Epithelial cell of esophagus (primary cell): ENCODE measurements around the gene ACAP3.

Experiments
- DNase-seq: peaks from one replicate; pipeline ENCODE4 v3.0.0; 2010; ENCODE audit warnings: low read depth
- H3K4me3 ChIP-seq: 2 replicates; pipeline ENCODE4 v1.5.1; 2011; ENCODE audit warnings: mild to moderate bottlenecking, low read length, control low read depth
- TF ChIP-seq, protein P1 (sequence below): IDR thresholded peaks from 2 replicates; pipeline ENCODE4 v1.5.1; 2011; ENCODE audit warnings: low read depth, mild to moderate bottlenecking, low read length, control low read depth, inconsistent platforms; ENCODE audit not compliant: insufficient read depth; ENCODE audit errors: missing control alignments

The ACAP3 gene

GRCh38 chr1:1287288-1288110, 20.2 kb downstream of the ACAP3 start:
- TF ChIP-seq, protein P1, sequence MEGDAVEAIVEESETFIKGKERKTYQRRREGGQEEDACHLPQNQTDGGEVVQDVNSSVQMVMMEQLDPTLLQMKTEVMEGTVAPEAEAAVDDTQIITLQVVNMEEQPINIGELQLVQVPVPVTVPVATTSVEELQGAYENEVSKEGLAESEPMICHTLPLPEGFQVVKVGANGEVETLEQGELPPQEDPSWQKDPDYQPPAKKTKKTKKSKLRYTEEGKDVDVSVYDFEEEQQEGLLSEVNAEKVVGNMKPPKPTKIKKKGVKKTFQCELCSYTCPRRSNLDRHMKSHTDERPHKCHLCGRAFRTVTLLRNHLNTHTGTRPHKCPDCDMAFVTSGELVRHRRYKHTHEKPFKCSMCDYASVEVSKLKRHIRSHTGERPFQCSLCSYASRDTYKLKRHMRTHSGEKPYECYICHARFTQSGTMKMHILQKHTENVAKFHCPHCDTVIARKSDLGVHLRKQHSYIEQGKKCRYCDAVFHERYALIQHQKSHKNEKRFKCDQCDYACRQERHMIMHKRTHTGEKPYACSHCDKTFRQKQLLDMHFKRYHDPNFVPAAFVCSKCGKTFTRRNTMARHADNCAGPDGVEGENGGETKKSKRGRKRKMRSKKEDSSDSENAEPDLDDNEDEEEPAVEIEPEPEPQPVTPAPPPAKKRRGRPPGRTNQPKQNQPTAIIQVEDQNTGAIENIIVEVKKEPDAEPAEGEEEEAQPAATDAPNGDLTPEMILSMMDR: no peak
- no peak overlapping the region for H3K4me3 ChIP-seq
- DNase-seq: no peak

DNA sequence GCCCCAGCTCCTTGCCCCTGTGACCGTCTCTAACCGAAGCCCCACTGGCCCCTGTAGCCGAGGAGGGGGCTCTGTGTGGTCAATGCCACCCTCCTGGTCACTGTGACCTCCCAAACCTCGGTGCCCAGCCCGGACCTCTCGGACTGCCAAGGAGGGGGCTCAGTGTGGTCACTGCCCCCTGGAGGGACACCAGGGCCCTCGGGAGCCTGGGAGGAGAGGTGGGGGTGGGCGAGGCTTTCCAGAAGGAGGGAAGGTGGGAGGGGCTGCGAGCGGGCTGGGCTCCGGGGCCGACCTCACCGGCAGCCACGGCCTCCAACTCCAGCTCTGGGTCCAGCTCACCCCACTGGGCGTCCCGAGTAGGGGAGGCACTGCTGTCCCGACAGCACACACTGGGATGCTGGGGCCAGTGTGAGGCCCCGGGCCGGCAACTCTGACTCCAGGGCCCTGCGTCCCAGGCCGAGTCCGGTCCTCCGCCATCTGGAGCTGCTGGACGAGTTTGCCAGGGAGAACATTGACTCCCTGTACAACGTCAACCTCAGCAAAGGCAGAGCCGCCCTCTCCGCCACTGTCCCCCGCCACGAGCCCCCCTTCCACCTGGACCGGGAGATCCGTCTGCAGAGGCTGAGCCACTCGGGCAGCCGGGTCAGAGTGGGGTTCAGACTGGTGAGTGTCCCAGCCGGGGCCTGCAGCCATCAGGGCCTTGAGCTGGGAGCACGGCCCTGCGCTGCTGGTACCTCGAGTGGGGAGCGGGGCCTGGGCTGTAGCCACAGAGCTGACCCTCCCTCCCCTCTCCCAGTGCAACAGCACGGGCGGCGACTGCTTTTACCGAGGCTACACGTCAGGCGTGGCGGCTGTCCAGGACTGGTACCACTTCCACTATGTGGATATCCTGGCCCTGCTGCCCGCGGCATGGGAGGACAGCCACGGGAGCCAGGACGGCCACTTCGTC, 21.1 kb downstream of the ACAP3 start:
- DNase-seq: no peak
- TF ChIP-seq, protein P1: no peak
- no peak overlapping the region for H3K4me3 ChIP-seq

- TF ChIP-seq, protein P1: no peak
- no peak for DNase-seq
- no peak overlapping the region for H3K4me3 ChIP-seq
Observed at GRCh38 chr1:1285611-1286311, 22.0 kb downstream of the ACAP3 start.

- no peak overlapping the region for H3K4me3 ChIP-seq
- TF ChIP-seq, protein P1: no peak
- no peak for DNase-seq
Observed at GRCh38 chr1:1285102-1285571, 22.6 kb downstream of the ACAP3 start.

- no peak overlapping the region for H3K4me3 ChIP-seq
- TF ChIP-seq, protein P1: no peak
- DNase-seq: no peak
Observed at GRCh38 chr1:1284221-1285101, 23.3 kb downstream of the ACAP3 start.

DNA sequence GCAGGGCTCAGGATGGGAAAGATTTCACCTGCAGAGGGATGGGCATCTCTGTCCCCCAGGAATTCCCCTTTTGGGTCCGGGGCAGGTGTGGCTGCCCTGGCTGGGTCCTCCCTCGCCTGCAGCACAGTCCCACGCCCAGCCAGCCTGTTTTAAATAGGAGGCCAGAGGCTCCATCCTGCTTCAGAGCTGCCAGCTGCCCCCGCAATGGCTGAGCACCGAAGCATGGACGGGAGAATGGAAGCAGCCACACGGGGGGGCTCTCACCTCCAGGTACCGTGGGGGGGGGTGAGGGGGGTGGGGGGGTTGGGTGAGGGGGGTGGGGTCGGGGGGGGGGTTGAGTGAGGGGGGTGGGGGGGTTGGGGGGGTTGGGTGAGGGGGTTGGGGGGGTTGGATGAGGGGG, 23.9 kb downstream of the ACAP3 start:
- TF ChIP-seq, protein P1: no peak
- H3K4me3 ChIP-seq: no peak overlapping the region

More for the DNA sequence above, 23.9 kb downstream of the ACAP3 start:
- peak; percentile 58 for DNase-seq
